HepG2 (cell line): ENCODE data around the gene ACTR3. TPM values are rescaled to one million over a fixed set of nuclear protein-coding genes. Genes with fewer than 3 reads are reported as not detected.

ENCODE experiments used
- BCL3 ChIP-seq: sonication (generic); formaldehyde crosslinking; IDR thresholded peaks from 2 replicates; pipeline ENCODE4 v1.5.1; 2020; ENCODE audit warnings: mild to moderate bottlenecking, missing genetic modification reagents, moderate library complexity
- BCL6 ChIP-seq: IDR thresholded peaks from 2 replicates; pipeline ENCODE4 v1.6.1; 2016; ENCODE audit warnings: missing genetic modification reagents, missing compliant biosample characterization
- FOXM1 ChIP-seq: sonication (generic); formaldehyde crosslinking; IDR thresholded peaks from 2 replicates; pipeline ENCODE4 v1.5.0; 2020; ENCODE audit warnings: missing genetic modification reagents
- FOXP1 ChIP-seq, 2 experiments: fragments of 450-650 bp in 1 of 2; IDR thresholded peaks; 2 replicates each; pipeline ENCODE4 v1.6.1; 2017 to 2018; ENCODE audit warnings: antibody characterized with exemption in 1 of 2
- HCFC1 ChIP-seq: fragments of 150-350 bp; IDR thresholded peaks from 2 replicates; pipeline ENCODE4 v1.6.1; 2014; ENCODE audit warnings: low read depth, low read length
- HNRNPUL1 ChIP-seq: fragments of 200-400 bp; formaldehyde crosslinking; IDR thresholded peaks from 2 replicates; pipeline ENCODE4 v1.6.1; 2017; ENCODE audit warnings: low read depth, mild to moderate bottlenecking, low read length, moderate library complexity
- NFE2L2 ChIP-seq: fragments of 150-350 bp; IDR thresholded peaks from 2 replicates; pipeline ENCODE4 v1.6.1; 2014; ENCODE audit warnings: low read length
- NFIC ChIP-seq: IDR thresholded peaks from 2 replicates; pipeline ENCODE4 v1.6.1; 2012; ENCODE audit warnings: mild to moderate bottlenecking, low read length, inconsistent platforms
- NR3C1 ChIP-seq: sonication (generic); formaldehyde crosslinking; IDR thresholded peaks from 2 replicates; pipeline ENCODE4 v1.4.0; 2020; ENCODE audit warnings: missing genetic modification reagents
- POLR2A ChIP-seq, 2 experiments: IDR thresholded peaks; 2 replicates each; pipeline ENCODE4 v1.6.1; 2011; ENCODE audit warnings: low read depth in 2 of 2, low read length in 2 of 2, mild to moderate bottlenecking in 1 of 2, moderate library complexity in 1 of 2; ENCODE audit not compliant: insufficient read depth in 1 of 2
- REL ChIP-seq: sonication (generic); formaldehyde crosslinking; conservative IDR thresholded peaks from 2 replicates; pipeline ENCODE4 v1.8.0; 2022; ENCODE audit warnings: mild to moderate bottlenecking, missing genetic modification reagents, moderate library complexity
- TCF7 ChIP-seq: sonication (generic); IDR thresholded peaks from 2 replicates; pipeline ENCODE4 v1.6.1; 2016; ENCODE audit warnings: antibody characterized with exemption, low read depth
- U2AF2 ChIP-seq: fragments of 200-400 bp; formaldehyde crosslinking; IDR thresholded peaks from 2 replicates; pipeline ENCODE4 v1.6.1; 2017; ENCODE audit warnings: low read depth, mild to moderate bottlenecking, low read length
- ZBTB34 ChIP-seq: sonication (generic); formaldehyde crosslinking; IDR thresholded peaks from 2 replicates; pipeline ENCODE4 v1.8.0; 2022; ENCODE audit warnings: mild to moderate bottlenecking, missing genetic modification reagents
- ZBTB40 ChIP-seq, 2 experiments: fragments of 450-650 bp in 1 of 2; sonication (generic) in 1 of 2; formaldehyde crosslinking in 1 of 2; IDR thresholded peaks; 2 replicates each; pipeline versions ENCODE4 v1.6.1 to v1.8.0; 2016 to 2022; ENCODE audit warnings: antibody characterized with exemption in 1 of 2, mild to moderate bottlenecking in 1 of 2, missing genetic modification reagents in 1 of 2
- ZC3H13 ChIP-seq: sonication (generic); formaldehyde crosslinking; IDR thresholded peaks from 2 replicates; pipeline ENCODE4 v1.8.1; 2023; ENCODE audit warnings: mild to moderate bottlenecking, missing genetic modification reagents, moderate library complexity
- ZNF7 ChIP-seq: IDR thresholded peaks from 2 replicates; pipeline ENCODE4 v1.6.1; 2016; ENCODE audit warnings: missing biosample characterization, missing genetic modification reagents
- polyA plus RNA-seq, 8 experiments: library from polyadenylated mRNA; depleted of rRNA in 3 of 8; stranded (reverse) in 7 of 8; unstranded in 1 of 8; fragments of >200 nt; fragmentation: Illumina TruSeq in 4 of 8; extraction: Trizol in 4 of 8; gene quantifications; 2 replicates each; pipeline versions ENCODE4 v1.2.1 to v1.2.3, GENCODE V29; 2011 to 2016; ENCODE audit warnings: low read depth in 4 of 8, missing spikeins in 1 of 8, mixed read lengths in 1 of 8; ENCODE audit not compliant: insufficient read depth in 1 of 8
- total RNA-seq, 5 experiments: library from RNA; depleted of rRNA; stranded (reverse); fragments of >200 nt; fragmentation: Illumina TruSeq; extraction: Trizol; gene quantifications; 2 replicates each; pipeline ENCODE4 v1.2.3, GENCODE V29; 2016; ENCODE audit warnings: low read depth in 1 of 5
- TF ChIP-seq, protein P1 (sequence below): sonication (generic); formaldehyde crosslinking; IDR thresholded peaks from 2 replicates; pipeline ENCODE4 v1.8.1; 2023; ENCODE audit warnings: missing genetic modification reagents, mild to moderate bottlenecking, borderline replicate concordance

Gene ACTR3
- total and polyA plus RNA-seq, 2 of the 13 experiments (the other 11 are each of a cell fraction or from before 2014, with no cell fraction given) = 123 to 225 TPM

GRCh38 chr2:113977660-113978523 lies 88.0 kb downstream of the ACTR3 start (continued):
- TF ChIP-seq NFE2L2 (no peak; the same call in 1 of the 2 replicates), FOXM1 (CRISPR knock-in tag) (no peak), ZBTB40 (IDR thresholded peaks at IDR 0.05) (no peak), ZBTB40 (CRISPR knock-in tag; IDR thresholded peaks at IDR 0.05) (peak; percentile 85; the same call in 1 of the 2 replicates), ZBTB34 (peak; percentile 98), REL (CRISPR knock-in tag) (no peak), ZNF7 (CRISPR knock-in tag) (no peak; the same call in 1 of the 2 replicates), NFIC (peak; percentile 97), BCL6 (peak; percentile 95), TCF7 (peak; percentile 90), ZC3H13 (no peak), U2AF2 (no peak), POLR2A (IDR thresholded peaks at IDR 0.05; ENCODE audit: insufficient read depth in 1 of 2, low read depth in 2 of 2, low read length in 2 of 2) (peak; percentile 76 to 95), HNRNPUL1 (no peak), HCFC1 (no peak), NR3C1 (no peak), BCL3 (CRISPR knock-in tag) (peak; percentile 19), FOXP1 (IDR thresholded peaks at IDR 0.05) (peak; percentile 90), FOXP1 (CRISPR knock-in tag; IDR thresholded peaks at IDR 0.05) (peak; percentile 99)
- TF ChIP-seq, protein P1, sequence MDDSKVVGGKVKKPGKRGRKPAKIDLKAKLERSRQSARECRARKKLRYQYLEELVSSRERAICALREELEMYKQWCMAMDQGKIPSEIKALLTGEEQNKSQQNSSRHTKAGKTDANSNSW = no peak
